Adrenal gland (tissue), 12 donors: ENCODE data around the gene RUBCNL. TPM values are rescaled to one million over a fixed set of nuclear protein-coding genes. Genes with fewer than 3 reads are reported as not detected.

Source experiments
- DNase-seq, 7 donors: peaks; one replicate each; pipeline ENCODE4 v3.0.0-alpha.2; 2019 to 2020
- H3K27ac ChIP-seq, 5 donors: fragments of 200-600 bp; sonication (generic) in 4 of 5; 1 replicate in 3 of 5; 2 replicates in 2 of 5; pipeline versions ENCODE4 v1.5.1 to v1.8.0; 2016 to 2020; ENCODE audit warnings: mild to moderate bottlenecking in 1 of 5
- H3K27me3 ChIP-seq: fragments of 200-600 bp; 2 replicates; pipeline ENCODE4 v1.8.0; 2021
- H3K36me3 ChIP-seq, 2 donors: fragments of 200-600 bp; replicated peaks in 1 of 2; 1 replicate in 1 of 2; 2 replicates in 1 of 2; pipeline versions ENCODE4 v1.5.1 to v1.8.0; 2018 to 2022
- H3K4me1 ChIP-seq, 2 donors: fragments of 200-600 bp; replicated peaks in 1 of 2; 1 replicate in 1 of 2; 2 replicates in 1 of 2; pipeline versions ENCODE4 v1.5.1 to v1.8.0; 2018 to 2021
- H3K4me3 ChIP-seq, 4 donors: fragments of 200-600 bp; sonication (generic) in 3 of 4; one replicate each; pipeline ENCODE4 v1.5.1; 2016 to 2018
- H3K9me3 ChIP-seq, 3 donors: fragments of 200-600 bp; sonication (generic) in 1 of 3; replicated peaks in 1 of 3; 1 replicate in 2 of 3; 2 replicates in 1 of 3; pipeline versions ENCODE4 v1.5.1 to v1.8.0; 2016 to 2021
- POLR2A ChIP-seq, 2 donors: fragments of 450-650 bp; IDR thresholded peaks; one replicate each; pipeline ENCODE4 v1.6.1; 2017; ENCODE audit warnings: antibody characterized with exemption in 2 of 2, mild to moderate bottlenecking in 2 of 2, moderate library complexity in 1 of 2
- WGBS, 4 donors: extraction: QIAGEN DNeasy Blood & Tissue Kit in 2 of 4; methylation state at CpG; one replicate each; pipeline versions ENCODE4 v1.1.5 to v1.1.7; 2013 to 2017; 5-methylcytosine and 5-hydroxymethylcytosine counted together
- intact Hi-C, 2 donors: fragments of 100-400 bp; cut with DNase I; formaldehyde crosslinking; loops; one replicate each; pipeline versions ENCODE4 v1.14.1 to v1.15.0; 2022 to 2023
- polyA plus RNA-seq, 3 donors: library from polyadenylated mRNA; stranded (reverse); fragments of 200-250 nt in 2 of 3; fragments of 350-450 nt in 1 of 3; fragmentation: Illumina TruSeq in 1 of 3; extraction: RNeasy Lipid Tissue Mini Kit (QIAGEN cat#74804) in 1 of 3; gene quantifications; one replicate each; pipeline ENCODE4 v1.2.3, GENCODE V29; 2013 to 2014
- total RNA-seq, 9 donors: library from RNA; depleted of rRNA in 4 of 9; stranded (reverse); fragments of >200 nt in 4 of 9; fragments of 120-200 nt in 1 of 9; fragmentation: NEBNext Ultra II Directional in 1 of 9; extraction: Animal tissue kit (Norgen Biotek cat#: 25700) in 1 of 9; gene quantifications; one replicate each; pipeline versions ENCODE4 v1.1.0 to v1.2.4, GENCODE V29; 2013 to 2023
- TF ChIP-seq, protein P1 (sequence below), 6 experiments: fragments of 450-650 bp in 4 of 6; fragments of 200-600 bp in 2 of 6; sonication (generic) in 1 of 6; IDR thresholded peaks; 1 replicate in 5 of 6; 2 replicates in 1 of 6; pipeline versions ENCODE4 v1.5.1 to v1.8.0; 2016 to 2021; ENCODE audit warnings: antibody characterized with exemption in 6 of 6, mild to moderate bottlenecking in 2 of 6, moderate library complexity in 1 of 6
- donor health status: healthy with polysubstance abuse.
- donor health status: Bipolar disorder and iron deficiency.
- donor health status: DM: yes; HTN: yes; CAD: no.
- donor health status: DM: no; HTN: no; CAD: no.
- donor health status: DM: no; HTN: no; CAD: no.
- donor health status: DM: yes; HTN: yes; CAD: no.

RUBCNL gene
- total and polyA plus RNA-seq, 12 donors = 0.81 to 7.9 (median 2.9) TPM

DNA sequence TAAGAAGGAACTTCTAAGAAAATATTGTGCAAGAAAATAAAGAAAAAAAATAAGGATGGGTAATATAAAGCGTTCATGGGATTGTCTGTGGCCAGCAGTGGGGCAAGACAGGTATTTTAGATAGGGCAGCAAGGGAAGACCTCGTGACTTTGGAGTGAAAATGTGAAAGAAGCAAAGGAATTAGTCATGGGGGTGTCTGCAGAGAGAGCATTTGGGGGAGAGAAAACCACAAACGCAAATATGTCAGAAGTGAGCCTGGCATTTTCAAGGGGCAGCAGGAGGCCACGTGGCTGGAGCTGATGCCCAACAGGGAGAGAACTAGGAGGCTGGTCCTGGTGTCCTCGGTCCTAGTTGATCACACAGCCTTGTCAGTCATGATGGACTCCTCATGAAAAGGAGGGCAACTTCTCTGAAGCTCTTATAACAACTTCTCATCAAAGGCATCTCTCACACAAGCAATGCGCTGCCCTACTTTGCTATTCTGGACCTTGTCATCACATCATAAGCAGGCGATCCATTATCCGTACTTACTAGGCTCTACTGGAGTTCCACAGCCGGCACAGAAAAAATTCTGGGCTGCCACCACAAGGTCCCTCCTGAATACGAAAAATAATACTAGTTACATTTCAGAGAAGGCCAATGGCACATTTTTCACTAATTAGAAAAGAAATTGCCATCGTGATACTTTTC is 31.0 kb downstream of the RUBCNL start:
- H3K27me3 ChIP-seq = no peaks in the 10 kb centered on the region
- H3K27ac ChIP-seq = no peak overlapping the region
- DNase-seq = no peak
- WGBS, 4 donors = 81 to 89% (median 83%) methylated on average over 11 of the region's 11 CpGs
- intact Hi-C loops = no loop called here
- no peak overlapping the region for H3K4me3 ChIP-seq
- H3K36me3 ChIP-seq = no peaks in the 10 kb centered on the region
- H3K9me3 ChIP-seq = no peaks in the 10 kb centered on the region
- no peaks in the 10 kb centered on the region for H3K4me1 ChIP-seq
- TF ChIP-seq POLR2A (IDR thresholded peaks at IDR 0.05) = no peak
- TF ChIP-seq, protein P1, sequence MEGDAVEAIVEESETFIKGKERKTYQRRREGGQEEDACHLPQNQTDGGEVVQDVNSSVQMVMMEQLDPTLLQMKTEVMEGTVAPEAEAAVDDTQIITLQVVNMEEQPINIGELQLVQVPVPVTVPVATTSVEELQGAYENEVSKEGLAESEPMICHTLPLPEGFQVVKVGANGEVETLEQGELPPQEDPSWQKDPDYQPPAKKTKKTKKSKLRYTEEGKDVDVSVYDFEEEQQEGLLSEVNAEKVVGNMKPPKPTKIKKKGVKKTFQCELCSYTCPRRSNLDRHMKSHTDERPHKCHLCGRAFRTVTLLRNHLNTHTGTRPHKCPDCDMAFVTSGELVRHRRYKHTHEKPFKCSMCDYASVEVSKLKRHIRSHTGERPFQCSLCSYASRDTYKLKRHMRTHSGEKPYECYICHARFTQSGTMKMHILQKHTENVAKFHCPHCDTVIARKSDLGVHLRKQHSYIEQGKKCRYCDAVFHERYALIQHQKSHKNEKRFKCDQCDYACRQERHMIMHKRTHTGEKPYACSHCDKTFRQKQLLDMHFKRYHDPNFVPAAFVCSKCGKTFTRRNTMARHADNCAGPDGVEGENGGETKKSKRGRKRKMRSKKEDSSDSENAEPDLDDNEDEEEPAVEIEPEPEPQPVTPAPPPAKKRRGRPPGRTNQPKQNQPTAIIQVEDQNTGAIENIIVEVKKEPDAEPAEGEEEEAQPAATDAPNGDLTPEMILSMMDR (IDR thresholded peaks at IDR 0.05) = no peak

DNA sequence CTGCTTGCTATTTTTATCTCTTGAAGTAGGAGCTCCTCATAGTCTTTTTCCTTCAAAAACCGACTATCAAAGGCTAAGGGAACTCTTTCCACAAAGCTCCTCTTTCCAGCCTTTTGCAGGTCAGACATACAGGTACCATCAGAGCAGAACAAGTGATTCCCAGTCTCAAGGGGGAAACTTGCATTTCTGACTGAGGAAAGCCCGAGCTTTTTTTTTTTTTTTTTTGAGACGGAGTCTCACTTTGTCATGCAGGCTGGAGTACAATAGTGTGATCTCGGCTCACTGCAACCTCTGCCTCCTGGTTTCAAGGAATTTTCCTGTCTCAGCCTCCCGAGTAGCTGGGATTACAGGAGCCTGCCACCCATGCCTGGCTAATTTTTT is 32.0 kb downstream of the RUBCNL start:
- TF ChIP-seq POLR2A (IDR thresholded peaks at IDR 0.05) = no peak
- H3K36me3 ChIP-seq = no peaks in the 10 kb centered on the region
- WGBS, 4 donors = 68 to 83% (median 74%) methylated on average over 5 of the region's 5 CpGs
- H3K27ac ChIP-seq = peak overlapping the region in 1 of 5 donors; percentile 43
- no peaks in the 10 kb centered on the region for H3K27me3 ChIP-seq
- H3K4me3 ChIP-seq = no peak overlapping the region
- no peak for DNase-seq
- H3K9me3 ChIP-seq = no peaks in the 10 kb centered on the region
- no peaks in the 10 kb centered on the region for H3K4me1 ChIP-seq
- intact Hi-C loops = no loop called here

DNA sequence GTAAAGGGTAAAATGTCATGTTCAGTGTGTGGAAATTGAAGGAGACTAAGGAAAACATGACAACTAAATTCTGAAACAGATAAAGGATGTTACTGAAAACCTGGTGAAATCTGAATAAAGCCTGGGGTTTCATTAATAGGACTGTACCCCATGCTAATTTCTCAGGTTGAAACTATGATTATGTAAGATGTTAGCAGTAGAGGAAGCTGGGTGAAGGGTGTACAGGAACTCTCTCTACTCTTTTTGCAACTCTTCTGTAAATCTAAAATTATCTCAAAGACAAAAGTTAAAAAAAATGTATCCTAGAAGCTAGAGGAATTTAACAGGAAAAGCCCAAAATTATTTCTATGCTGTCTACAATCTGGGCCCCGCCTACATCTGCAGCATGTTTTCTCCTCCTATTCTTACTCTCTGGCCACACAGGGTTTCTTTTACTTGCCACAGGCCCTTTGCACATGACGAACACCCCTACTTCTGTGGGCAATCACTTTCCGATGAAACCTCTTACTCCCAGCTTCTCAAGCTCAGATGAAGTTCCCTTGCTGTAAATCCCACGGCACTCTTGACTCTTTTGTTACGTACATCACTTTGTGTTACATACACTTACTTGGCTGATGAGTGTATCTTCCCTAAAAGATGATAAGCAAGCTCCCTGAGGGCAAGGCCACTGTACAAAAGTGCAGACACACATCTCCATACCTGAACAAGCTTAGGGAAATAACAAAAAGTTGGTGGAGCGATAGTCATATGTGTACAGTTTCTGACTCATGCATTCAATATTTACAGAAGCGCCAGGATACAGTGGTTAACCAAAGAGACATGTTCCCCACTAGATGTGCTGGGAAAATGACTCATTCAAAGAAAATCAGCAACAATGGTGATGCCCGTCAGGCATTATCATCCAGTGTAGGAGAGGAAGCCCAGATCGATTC is 32.6 kb downstream of the RUBCNL start:
- TF ChIP-seq POLR2A (IDR thresholded peaks at IDR 0.05) = no peak
- TF ChIP-seq, protein P1 (IDR thresholded peaks at IDR 0.05) = no peak
- intact Hi-C loops = no loop called here
- H3K27ac ChIP-seq = peak overlapping the region in 1 of 5 donors; percentile 74
- H3K4me1 ChIP-seq = no peaks in the 10 kb centered on the region
- 64 to 73% (median 66%) methylated on average over 9 of the region's 9 CpGs for WGBS, 4 donors
- H3K4me3 ChIP-seq = no peak overlapping the region
- H3K36me3 ChIP-seq = no peaks in the 10 kb centered on the region
- no peak for DNase-seq
- H3K27me3 ChIP-seq = no peaks in the 10 kb centered on the region
- no peaks in the 10 kb centered on the region for H3K9me3 ChIP-seq

DNA sequence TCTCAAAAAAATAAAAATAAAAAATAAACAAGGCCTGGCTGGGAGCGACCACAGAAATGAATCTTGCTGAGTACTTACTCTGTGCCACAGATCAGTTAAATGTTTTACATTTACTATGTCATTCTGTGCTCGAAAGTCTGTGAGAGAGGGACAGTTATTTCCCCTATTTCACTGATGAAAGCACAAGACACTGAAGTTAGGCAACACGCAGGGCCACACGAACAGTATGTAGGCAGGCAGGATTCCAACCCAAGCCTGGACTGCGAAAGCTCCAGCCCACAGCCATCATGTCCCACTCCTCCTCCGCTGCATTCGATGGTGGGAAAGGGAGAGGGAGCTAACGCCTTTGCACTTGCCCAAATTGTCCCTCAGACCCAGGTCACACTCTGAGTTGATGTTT is 34.2 kb downstream of the RUBCNL start:
- H3K27me3 ChIP-seq = no peaks in the 10 kb centered on the region
- H3K4me3 ChIP-seq = no peak overlapping the region
- no peak for TF ChIP-seq POLR2A (IDR thresholded peaks at IDR 0.05)
- TF ChIP-seq, protein P1 (IDR thresholded peaks at IDR 0.05) = no peak
- peak in 5 of 7 donors; percentile 30 to 60 (median 31) for DNase-seq
- intact Hi-C loops = no loop called here
- no peaks in the 10 kb centered on the region for H3K4me1 ChIP-seq
- H3K27ac ChIP-seq = peak overlapping the region in 1 of 5 donors; percentile 52
- H3K9me3 ChIP-seq = no peaks in the 10 kb centered on the region
- 65 to 82% (median 78%) methylated on average over 8 of the region's 8 CpGs for WGBS, 4 donors
- no peaks in the 10 kb centered on the region for H3K36me3 ChIP-seq
